GM12801 (cell line): ENCODE results near the gene TTC21A.

Experiments used
- TF ChIP-seq, protein P1 (sequence below): IDR thresholded peaks from one replicate; pipeline ENCODE4 v1.5.1; 2011; ENCODE audit warnings: control low read depth; ENCODE audit not compliant: insufficient read length; ENCODE audit errors: extremely low read depth

TTC21A gene

DNA sequence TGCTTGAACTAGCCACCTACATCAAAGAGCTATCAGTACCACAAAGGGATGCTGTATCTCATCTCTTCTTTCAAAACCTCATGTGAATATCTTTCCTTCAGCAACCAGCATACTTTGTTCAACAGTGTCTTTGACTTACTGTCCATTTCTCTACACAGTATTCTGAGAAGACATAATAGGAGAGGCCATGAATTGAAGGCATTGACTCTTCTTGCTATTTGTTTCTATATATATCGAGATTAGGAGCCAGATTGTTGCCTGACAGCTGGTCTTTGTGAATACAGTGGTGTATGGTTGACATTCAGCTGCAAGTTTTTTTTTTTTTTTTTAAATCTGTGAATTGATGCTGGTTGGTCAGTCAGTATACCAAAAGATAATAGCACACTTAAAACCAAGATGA, 58.0 kb downstream of the TTC21A start:
- TF ChIP-seq, protein P1, sequence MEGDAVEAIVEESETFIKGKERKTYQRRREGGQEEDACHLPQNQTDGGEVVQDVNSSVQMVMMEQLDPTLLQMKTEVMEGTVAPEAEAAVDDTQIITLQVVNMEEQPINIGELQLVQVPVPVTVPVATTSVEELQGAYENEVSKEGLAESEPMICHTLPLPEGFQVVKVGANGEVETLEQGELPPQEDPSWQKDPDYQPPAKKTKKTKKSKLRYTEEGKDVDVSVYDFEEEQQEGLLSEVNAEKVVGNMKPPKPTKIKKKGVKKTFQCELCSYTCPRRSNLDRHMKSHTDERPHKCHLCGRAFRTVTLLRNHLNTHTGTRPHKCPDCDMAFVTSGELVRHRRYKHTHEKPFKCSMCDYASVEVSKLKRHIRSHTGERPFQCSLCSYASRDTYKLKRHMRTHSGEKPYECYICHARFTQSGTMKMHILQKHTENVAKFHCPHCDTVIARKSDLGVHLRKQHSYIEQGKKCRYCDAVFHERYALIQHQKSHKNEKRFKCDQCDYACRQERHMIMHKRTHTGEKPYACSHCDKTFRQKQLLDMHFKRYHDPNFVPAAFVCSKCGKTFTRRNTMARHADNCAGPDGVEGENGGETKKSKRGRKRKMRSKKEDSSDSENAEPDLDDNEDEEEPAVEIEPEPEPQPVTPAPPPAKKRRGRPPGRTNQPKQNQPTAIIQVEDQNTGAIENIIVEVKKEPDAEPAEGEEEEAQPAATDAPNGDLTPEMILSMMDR, result no peak

DNA sequence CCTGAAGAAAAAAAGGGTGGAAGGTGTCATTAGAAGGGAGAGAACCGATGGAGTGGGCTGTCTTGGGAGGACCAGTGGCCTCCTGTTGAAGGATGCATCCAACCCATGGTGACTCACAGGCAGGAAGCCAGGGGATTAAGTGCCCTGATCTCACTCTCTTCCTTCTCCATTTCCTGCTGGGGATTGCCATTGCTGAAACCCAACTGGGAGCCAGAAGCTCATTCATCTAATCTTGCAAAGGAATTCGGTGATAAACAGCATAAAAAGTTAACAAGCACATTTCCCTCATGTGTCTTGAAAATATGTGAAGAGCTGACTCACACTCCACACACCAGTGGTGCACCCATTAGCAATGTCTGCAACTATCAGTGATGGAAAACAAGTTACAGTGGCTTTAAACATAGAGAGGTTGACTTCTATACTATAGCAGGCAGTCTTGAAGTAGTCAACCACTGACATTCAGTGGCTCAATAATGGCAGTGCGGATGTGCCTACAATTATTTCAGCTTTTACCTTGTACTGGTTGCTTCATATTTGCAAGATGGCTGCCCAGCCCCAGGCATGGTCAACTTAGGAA, 58.7 kb downstream of the TTC21A start:
- TF ChIP-seq, protein P1, result no peak

DNA sequence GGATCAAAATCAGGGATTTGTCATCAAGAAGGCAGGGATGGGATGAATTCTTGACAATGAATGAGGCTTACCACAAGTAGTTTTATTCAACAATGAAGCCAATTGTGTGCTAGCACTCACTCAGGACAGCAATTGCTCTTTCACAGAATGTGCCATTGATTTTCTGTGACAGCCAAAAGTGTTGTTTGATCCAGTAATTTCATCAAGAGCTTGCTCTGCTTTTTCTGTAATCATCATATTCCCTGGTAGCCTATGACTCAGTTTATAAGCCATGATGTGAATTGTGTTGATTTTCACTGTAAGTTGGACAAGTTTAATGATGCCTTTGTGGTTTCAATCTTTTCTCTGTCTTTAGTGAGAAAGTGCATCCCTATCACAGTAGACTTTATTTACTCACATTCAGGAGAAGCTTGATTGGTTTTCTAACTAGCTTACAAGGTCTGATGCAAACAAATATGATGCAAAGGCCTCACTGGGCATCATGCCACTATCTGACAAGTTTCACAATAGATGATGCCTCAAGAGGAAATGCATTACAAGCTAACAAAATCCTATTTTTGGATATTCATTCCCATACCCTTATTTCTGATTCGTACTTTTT, 59.6 kb downstream of the TTC21A start:
- TF ChIP-seq, protein P1, result no peak

DNA sequence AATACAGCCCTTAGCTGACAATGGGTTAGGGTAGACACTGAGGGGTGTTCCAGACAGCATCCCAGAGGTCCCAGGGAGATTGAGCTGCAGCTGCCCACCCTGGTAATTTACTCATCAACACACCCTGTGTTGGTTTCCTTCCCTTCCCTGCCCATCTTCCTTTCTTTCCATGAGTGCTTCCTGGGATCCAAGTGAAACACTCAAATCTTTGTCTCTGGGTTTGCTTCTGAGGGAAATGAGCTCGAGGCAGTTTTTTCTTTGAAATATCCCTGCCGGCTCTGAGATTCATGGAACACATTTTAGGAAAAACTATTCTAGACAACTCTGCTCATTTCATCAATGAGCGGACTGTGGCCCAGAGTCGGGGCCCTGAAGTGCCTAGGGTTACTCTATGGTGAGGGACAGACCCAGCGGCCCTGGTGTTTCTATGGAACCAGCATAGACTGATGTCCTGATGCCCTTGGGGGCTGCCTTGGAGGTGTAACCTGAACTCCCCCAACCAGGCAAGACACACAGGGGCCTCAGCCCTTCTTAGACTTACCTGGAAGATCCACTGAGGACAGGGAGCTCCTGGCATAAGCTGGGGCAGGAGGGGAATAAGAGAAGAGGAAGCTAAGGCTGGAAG, 60.8 kb downstream of the TTC21A start:
- TF ChIP-seq, protein P1, result no peak

DNA sequence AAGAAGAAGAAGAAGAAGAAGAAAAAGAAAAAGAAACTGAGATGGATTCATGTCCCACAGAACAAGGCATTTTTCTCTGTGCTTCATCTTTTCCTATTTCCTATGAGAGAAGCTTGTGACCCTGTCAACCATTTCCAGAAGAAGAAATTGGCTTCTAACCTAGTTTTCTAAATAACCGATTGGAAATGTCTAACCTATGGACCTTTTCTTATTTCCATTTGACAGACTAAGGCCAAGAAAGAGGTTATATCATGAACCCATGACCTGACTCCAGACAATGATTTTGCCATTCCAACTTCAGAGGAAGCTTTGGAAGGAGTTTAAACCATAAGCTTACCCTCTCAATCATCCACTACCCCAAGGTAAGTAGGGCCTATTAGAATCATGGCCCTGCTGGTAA, 62.2 kb downstream of the TTC21A start:
- TF ChIP-seq, protein P1, result no peak

DNA sequence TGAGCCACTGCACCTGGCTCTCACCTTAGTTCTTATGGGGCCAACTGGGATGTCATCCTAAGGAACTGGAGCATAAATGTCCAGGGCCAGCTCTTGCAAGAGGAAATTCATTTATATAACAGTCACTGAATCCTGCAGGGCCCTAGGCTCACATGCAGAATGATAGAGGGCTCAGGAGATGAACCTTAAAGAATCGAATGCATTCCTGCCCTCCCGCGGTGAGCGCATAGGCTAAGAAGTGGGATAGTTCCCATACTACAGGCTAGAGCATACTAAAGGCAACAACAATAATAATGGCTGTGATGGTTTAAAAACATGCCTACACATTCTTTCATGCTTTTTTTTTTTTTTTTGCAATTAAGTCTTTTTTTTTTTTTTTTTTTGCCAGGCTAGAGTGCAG, 63.0 kb downstream of the TTC21A start:
- TF ChIP-seq, protein P1, result no peak

DNA sequence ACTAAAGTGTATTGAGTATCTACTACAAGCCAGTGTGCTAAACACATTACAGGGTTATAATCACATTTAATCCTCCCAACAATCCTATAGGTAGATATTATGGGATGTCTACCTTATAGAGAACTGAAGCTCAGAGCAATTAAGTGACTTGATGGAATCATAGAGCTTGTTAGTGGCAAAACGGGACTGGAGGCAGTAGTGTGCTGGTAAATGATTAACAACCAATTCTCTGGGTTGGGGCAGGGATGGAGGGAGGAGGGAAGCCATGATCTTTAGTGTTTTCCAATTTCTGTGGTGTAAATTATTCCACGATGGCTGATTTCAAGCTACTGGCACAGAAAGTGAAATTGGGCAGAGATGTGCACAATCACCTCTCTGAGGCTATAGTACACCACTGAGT, 64.4 kb downstream of the TTC21A start:
- TF ChIP-seq, protein P1, result no peak
